HG03354 (cell line): Measurements from ENCODE around the gene PAQR4.
A peak's percentile ranks its signal among the peaks of the same experiment; 100 is the strongest.

Experiments
- ATAC-seq: cut with Tn5 transposase; IDR thresholded peaks from one replicate; pipeline ENCODE4 v1.9.1; 2021; ENCODE audit warnings: mild to moderate bottlenecking; ENCODE audit not compliant: unreplicated experiment, poor library complexity, severe bottlenecking

The PAQR4 gene

DNA sequence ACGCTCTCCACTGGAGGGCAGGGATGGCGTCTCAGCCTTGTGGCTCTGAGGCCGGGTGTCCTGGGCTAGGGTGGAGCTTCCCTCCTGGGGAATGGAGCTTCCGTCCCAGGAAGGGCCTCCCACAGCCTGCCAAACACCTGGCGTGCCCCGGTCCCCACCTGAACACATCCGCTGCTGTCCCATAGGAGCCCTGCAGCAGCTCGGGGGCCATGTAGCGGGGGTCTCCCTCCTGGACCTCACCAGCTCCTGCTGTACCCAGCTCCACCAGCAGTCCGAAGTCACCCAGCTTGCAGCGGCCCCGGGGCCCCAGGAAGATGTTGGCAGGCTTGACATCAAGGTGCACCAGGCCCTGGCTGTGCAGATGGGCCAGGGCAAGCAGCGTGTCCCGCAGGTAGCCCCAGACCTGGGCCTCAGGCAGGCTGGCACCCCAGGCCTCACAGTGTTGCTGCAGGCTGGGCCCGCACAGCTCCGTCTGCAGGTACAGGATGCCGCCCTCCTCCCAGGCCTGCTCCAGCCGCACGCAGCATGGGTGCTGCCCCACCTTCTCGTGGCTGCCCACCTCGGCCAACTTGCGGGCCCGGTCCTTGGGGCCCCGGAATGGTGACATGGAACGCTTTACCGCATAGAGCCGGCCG is 6.1 kb downstream of the PAQR4 start:
- ATAC-seq: no peak

DNA sequence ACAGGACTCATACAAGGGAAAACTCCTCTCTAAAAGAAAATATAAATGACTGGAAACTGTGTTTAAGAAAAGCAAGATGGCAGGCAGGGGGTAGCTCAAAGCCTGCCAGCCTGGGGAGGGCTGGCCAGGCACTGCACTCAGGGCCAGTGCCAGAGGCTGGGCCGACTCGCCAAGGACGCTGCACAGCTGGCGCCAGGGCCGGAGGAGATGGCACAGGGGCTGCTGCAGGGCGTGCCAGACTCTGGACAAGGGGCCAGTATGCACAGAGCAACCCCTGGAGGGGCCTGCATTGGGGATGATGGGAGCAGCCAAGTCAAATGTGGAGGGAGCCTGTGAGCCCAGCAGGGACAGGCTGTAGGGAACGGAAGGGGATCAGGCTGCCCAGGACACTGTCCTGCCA is 7.1 kb downstream of the PAQR4 start:
- no peak for ATAC-seq

DNA sequence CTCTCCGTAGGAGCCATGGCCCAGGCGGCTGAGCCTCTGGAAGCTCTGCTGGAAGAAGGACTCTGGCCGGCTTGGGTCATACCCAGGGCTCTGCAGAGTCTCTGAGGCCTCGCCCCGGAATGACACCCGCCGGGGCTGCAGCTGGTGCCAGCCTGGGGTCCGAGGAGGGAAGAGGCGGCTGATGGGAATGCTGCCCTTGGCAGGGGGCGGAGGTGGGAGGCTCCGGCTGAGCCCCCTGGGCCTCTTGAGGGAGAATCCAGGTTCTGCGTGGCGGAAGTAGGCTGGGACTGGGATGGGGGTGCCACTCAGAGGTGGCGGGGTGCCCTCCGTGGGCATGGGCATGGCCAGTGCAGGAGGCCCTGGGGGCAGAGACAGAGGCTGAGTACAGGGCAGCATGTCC is 7.5 kb downstream of the PAQR4 start:
- ATAC-seq: no peak

DNA sequence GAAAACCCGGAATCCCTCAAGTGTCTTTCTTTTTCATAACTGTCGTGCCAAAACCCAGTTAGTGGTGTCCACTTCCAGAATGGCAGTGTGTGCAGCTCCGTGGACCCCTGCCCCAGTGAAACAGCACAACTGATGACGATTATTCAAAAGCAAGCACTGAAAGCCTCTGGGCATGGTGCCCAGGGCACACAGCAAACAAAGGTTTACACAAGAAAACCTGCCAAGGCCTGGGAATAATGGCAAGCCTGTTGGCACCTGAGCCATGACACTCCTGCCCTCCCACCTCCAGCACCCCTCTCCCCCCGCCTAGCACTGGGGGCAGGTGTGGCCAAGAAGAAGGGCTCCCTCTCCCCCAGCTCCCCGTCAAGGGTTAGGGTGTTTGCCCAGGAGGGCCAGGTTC is 8.3 kb downstream of the PAQR4 start:
- ATAC-seq: no peak

DNA sequence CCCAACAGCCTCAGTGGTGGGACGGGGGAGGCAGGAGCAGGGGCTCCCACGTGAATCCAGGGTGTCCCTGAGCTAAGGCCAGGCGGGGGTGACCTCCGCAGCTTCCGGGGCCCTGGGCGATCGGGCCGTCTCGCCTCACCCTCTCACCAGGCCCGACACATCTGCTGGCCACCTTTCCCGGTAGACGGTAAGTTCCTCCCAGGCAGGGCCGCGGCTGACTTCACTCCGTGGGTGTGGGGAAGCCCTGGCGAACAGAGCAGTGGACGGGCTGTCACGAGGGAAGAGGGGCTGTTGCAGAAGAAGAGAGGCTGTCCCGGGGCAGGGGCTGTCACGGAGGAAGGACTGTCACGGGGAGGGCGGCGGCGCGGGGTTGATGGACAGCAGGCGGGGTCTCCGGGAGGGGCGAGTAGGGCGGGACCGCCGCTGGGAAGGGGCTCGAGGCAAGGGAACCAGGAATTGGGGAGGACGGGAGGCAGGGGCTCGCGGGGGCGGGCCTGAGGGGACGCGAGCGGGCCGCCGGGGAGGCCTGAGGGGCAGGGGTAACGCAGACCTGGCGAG is 10.6 kb downstream of the PAQR4 start:
- peak; percentile 3 for ATAC-seq

DNA sequence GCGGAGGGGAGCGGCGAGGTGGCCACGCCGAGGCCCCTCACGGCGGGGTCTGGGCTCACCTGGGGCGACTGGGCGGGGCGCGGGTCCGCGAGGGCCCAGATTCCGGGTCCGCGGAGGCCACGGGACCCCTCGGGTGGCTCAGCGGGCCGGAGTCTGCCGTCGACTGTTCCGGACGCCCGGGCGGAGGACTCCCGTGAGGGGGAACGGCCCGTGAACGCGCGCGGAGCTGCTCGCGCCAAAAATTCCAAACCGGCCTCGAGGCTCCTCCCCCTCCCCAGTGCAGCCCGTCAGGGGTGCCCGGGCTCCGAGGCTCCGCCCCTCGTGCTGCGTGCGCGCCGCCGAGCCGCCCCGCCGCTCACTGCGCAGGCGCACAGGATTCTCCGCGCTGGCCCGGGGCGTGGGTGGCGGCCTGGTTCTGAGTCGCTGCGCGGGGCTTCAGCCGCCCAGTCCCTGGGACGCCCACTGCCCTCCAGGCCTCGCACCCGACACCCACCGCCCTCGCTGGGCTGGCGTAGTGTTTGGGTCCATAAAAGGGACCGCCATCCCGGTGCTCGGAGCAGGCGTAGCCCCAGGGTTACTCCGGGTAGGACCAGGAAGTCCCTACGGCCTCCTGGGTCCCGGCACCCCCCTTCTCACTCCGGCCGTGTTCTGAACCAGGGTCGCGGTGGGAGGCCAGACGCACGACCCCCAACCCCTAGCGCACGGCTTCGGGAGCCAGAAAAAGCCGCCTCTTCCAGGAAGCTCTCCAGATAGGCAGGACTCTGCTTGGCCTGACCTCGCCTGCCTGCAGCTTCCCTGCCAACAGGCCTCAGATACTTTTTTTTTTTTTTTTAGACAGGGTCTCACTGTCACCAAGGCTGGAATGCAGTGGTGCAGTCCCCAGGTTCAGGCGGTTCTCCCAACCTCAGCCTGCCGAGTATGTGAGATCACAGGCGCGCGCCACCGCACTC is 11.4 kb downstream of the PAQR4 start, which contains the start of gene PKMYT1:
Gene PKMYT1 (minus strand): TSS at position 220 of the 950 bp plus-strand sequence. CDS start 789 bp downstream, outside the sequence.
- ATAC-seq: peak; percentile 77

DNA sequence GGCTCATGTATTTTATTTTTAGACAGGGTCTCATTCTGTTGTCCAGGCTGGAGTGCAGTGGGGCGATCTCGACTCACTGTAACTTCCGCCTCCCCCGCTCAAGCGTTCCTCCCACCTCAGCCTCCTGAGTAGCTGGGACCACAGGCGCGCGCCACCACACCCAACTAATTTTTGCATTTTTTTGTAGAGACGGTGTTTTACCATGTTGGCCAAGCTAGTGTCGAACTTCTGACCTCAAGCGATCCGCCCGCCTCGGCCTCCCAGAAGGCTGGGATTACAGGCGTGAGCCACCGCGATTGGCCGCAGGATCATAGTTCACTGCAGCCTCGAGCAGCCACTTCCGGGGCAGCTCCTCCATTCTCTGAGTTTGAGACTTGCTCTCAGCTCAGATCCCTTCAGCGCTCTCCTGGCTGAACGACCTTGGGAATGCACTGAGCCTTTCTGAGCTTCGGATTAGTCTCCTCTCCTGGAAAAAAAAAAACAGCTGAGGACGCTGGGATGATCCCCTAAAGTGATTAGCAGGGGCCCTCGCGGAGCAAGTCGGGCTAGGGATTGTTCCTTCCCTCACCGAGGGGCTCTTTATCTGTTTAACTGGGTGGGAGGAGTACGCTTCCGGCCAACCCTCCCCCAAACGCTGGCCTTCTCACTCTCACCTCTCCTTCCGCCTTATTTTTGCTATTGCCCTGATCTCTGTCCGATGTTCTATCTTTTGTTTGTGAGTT is 12.2 kb downstream of the PAQR4 start:
- ATAC-seq: no peak

DNA sequence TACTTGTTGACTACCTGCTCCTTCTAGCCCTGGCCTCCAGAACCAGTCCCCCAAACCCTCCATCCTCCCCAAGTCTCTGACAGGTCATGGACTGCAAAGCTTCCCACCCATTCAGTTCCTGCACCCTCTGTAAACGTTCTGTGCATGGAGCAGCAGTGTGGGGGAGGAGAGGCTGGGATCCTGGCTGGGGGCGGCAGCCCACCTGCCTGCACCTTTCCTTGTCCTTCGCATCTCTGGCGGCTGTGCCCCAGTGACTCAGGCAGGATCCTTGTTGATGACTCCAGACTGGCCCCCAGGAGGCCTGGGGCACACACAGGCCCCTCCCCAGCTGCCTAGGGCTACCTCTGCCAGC is 12.7 kb downstream of the PAQR4 start:
- ATAC-seq: no peak

DNA sequence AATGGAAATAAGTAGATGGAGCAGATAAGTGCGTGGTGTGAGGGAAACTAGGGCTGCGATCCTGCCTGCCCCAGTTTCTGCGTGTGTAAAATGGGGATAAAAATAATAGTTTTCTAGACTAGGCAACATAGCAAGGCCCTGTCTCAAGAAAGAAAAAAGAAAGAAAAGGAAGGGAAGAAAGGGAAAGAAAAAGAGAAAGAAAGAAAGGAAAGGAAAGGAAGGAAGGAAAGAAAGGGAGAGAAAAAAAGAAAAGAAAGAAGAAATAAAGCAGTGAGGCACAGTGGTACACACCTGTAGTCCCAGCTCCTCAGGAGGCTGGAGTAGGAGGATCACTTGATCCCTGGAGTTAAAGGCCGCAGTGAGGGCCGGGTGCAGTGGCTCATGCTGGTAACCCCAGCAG is 13.3 kb downstream of the PAQR4 start:
- no peak for ATAC-seq

DNA sequence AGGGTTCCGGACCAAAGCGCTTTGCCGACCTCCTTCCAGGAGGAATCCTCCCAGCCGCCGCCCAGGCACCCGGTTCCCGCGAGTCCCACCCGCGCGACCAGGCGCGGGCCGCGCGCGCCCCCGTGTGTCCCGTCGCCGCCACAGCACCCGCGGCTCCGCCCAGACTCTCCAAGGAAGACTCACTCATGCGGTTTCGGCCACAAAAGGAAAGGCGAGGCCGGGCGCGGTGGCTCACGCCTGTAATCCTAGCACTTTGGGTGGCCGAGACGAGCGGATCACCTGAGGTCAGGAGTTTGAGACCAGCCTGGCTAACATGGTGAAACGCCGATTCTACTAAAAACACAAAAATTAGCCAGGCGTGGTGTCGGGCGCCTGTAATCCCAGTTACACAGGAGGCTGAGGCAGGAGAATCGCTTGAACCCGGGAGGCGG is 14.6 kb downstream of the PAQR4 start:
- ATAC-seq: no peak

DNA sequence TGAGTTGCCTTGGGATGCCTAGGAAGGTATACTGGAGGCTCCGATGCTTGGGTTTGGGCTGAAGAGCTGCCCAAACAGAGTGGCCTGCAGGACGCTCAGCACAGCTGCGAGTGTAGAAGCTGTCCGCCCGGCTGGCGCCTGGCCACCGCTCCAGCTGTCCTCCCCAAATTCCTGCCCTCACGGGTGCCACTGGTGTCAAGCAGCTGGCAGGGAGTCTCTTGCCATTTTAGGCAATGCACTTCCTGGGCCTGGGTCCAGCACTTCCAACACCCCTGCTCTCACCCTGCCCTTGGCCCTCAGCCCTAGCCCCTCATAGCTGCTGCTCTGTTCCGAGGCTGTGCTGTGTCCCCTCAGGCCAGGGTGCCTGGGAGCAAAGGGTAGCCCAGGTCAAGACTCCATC is 16.3 kb downstream of the PAQR4 start:
- ATAC-seq: no peak

DNA sequence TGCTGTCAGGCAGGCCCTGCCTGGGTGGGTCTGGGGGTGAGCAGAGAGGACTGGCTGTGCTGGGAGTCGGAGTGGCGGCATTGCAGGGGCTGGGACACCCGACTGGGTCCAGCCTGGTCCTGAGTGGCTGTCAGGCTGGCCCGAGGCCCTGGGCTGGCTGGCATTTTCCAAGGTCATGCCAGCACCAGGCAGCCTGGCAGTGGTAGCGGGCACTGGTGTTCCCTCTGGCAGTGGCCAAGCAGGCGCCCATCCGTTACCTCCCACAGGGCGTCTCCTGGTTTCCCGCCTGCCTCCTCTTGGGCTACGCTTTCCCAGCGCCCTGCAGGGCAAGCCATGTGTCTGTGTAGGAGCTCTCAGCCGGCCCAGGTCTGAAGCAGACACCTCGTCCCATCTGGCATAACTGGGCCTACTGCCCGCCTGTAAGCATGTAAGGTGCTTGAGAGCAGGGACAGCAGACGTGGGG is 16.8 kb downstream of the PAQR4 start:
- no peak for ATAC-seq

DNA sequence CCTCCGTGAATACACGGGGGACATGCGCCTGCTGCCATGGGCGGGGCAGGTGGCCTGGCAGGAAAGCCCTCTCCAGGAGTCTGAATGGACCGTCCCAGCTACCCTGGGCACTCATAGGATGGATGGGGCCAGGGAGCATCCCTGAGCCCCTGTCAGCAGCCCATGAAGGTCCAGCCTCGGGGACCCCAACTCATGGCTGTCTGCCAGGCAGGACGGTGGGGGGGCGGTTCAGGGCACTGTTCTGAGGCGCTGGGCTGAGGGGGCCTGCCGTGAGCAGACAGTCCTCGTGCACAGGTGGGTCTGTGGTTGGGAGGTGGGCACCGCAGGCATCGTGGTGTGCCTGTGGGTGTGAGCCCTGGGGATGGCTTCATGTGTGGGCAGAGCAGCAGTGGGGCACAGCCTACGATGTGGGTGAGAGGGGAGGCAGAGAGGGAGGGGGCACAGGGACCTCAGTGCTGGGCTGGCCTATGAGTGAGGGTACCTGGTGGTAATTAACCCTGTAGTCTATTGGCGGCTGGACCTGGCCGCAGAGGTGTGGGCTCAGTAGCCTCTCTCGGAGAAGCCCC is 17.6 kb downstream of the PAQR4 start:
- ATAC-seq: no peak

DNA sequence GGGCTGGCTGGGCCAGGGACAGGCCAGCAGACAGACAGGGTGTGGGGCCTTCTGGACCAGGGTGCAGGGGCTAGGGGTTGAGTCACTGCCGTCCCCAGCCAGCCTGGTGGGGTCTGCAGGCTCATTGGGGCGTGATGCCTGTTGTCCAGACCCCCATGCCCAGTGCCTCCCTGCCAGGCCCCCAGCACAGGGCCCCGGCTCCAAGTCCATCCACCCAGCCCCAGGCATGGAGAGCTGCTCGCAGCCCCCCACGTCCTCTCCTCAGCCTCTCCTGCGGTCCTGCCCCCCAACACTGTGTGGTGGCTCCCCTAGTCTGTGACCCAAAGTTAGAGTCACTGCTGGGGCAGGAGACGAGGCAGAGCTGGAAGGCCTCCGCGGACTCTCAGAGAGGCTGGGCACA is 18.1 kb downstream of the PAQR4 start:
- ATAC-seq: no peak

DNA sequence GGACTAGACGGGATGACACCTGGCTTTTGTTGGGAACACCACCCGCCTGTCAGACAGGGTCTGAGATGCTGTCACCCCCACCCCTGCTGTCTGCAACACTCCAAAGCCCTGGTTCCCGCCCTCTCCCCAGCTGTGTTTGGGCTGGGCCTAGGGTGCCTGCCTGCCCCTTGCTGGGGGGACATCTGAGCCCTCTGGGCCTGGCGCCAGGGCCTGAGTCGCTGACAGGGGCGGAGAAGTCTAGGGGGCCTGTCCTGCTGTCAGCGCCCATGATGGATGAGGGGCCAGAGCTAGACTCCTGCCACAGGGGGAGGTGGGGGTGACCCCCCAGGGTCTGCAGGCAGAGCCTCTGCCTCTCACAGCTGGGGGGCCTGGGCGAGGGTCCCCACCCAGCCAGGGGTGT is 18.7 kb downstream of the PAQR4 start:
- no peak for ATAC-seq

DNA sequence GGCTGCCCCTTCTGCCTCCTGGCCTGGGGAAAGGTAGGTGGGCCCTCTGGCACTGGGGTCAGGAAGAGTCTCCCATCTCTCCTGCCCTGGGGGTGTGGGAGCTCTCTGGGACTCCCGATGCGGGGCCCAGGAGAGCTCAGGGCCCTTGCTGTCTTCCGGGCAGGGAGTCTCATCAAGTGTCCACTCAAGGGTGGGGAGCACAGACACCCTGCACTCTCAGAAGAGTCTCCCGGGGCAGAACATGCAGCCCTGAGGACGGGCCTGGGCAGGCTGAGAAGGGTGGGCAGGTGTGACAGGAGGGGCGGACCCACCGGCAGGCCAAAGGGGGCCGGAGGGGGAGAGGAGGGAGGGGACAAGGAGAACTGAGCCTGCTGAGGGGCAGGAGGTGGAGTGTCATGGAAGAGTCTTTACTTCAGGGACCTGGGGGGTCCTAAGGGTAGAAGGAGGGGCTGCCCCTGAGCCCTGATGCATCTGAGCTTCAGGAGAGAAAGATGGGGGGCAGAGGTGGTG is 19.5 kb downstream of the PAQR4 start:
- no peak for ATAC-seq

DNA sequence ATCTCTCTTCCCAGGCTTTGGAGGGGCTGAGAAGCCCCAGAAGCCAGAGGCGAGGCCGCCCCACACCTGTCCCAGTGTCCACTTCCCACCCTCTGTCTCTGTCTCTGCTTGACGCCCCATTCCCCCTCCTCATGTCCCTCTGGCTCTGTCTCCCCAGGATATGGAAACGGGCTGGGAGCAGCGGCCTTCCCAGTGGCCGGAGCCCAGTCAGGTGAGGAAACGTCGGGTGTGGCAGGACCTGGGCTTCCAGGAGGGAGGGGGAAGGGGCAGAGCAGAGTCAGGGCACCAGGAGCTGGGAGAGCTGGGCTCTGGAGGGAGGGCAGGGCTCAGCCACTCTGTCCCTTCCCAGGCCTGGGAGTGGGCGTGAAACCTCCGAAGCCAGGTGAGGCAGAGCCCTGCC is 21.7 kb downstream of the PAQR4 start:
- no peak for ATAC-seq

DNA sequence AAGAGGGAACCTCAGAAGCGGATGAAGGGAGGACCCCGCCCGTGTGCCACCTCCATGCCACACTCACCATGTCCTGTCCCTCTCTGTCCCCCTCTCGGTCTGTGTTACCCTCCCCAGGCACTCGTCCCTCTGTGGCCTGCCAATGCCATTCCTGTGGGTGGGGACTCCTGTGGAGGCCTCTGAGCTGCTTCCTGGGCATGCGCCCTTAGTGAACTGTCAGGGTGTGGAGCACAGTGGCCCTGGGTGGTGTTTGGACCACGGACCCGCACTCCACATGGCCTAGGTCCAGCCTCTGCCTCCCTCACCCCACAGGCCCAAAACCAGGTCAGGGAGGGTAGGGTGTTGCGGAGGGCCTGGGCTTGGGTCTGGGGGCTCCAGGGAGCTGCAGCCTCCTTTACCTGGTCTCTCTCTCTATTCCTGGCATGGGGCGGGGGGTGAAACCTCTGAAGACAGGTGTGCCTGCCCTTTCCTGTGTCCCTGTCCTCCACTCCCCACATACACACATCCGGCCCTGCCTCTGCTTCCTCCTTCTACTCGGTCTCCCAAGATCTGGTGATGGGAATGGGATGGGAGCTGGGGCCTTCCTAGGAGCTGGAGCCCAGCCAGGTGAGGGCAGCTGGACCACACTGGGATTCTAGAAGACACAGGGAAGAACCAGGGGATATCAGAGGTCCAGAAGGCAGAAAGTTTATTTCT is 22.6 kb downstream of the PAQR4 start:
- no peak for ATAC-seq
